Endothelial cell of umbilical vein (primary cell): ENCODE measurements around the gene COL16A1. TPM values are rescaled to one million over a fixed set of nuclear protein-coding genes. Genes with fewer than 3 reads are reported as not detected.

Experiments used
- BruUV-seq: library from RNA; stranded (reverse); fragments of 400-500 nt; replicated peaks from 2 replicates; lab custom pipeline; 2021; lab: Mats Ljungman, UMichigan
- CTCF ChIA-PET: fragments of 300-600, 350-600 bp; sonication (Branson Sonifier 250); formaldehyde crosslinking; loops from one replicate; lab custom pipeline; 2021; ENCODE audit warnings: antibody characterized with exemption, inconsistent platforms; lab: Charles Lee
- POLR2A ChIA-PET: fragments of 300-600, 350-600 bp; sonication (Branson Sonifier 250); formaldehyde crosslinking; loops from one replicate; lab custom pipeline; 2021; ENCODE audit warnings: antibody characterized with exemption, inconsistent platforms; lab: Charles Lee
- DNase-seq: peaks from one replicate; pipeline ENCODE4 v3.0.0-alpha.2; 2011; ENCODE audit warnings: low read depth, low spot score
- FAIRE-seq: peaks from 2 replicates; lab custom pipeline; 2011; peaks lifted over from hg19 to GRCh38; lab: Jason Lieb, UNC
- H2AFZ ChIP-seq: 2 replicates; pipeline ENCODE4 v1.6.0; 2012; ENCODE audit warnings: low read depth, low read length, control low read depth, inconsistent platforms
- H3K27ac ChIP-seq: 2 replicates; pipeline ENCODE4 v1.5.1; 2011; ENCODE audit warnings: low read depth, mild to moderate bottlenecking, control low read depth, low read length, moderate library complexity; ENCODE audit not compliant: insufficient read depth
- H3K27me3 ChIP-seq, 2 experiments: 2 replicates each; pipeline versions ENCODE4 v1.6.0 to v1.6.1; 2011; ENCODE audit warnings: low read length in 2 of 2, mixed read lengths in 1 of 2; ENCODE audit not compliant: control insufficient read depth in 2 of 2, insufficient read depth in 2 of 2
- H3K36me3 ChIP-seq, 2 experiments: 2 replicates in 1 of 2; 3 replicates in 1 of 2; pipeline ENCODE4 v1.5.1; 2011; ENCODE audit warnings: low read length in 2 of 2, mild to moderate bottlenecking in 1 of 2, moderate library complexity in 1 of 2; ENCODE audit not compliant: control insufficient read depth in 2 of 2, insufficient read depth in 2 of 2; ENCODE audit errors: extremely low read depth in 1 of 2
- H3K4me1 ChIP-seq: 3 replicates; pipeline ENCODE4 v1.5.1; 2011; ENCODE audit warnings: mild to moderate bottlenecking, low read length; ENCODE audit not compliant: control insufficient read depth, insufficient read depth; ENCODE audit errors: extremely low read depth
- H3K4me2 ChIP-seq: 2 replicates; pipeline ENCODE4 v1.6.1; 2011; ENCODE audit warnings: low read length, control low read depth, mixed read lengths; ENCODE audit not compliant: insufficient read depth
- H3K4me3 ChIP-seq, 3 experiments: fragments of 200-600 bp in 1 of 3; sonication (generic), shearing (Covaris generic) in 1 of 3; replicated peaks in 1 of 3; 2 replicates each; pipeline ENCODE4 v1.5.1; 2011 to 2016; ENCODE audit warnings: control low read depth in 3 of 3, low read length in 3 of 3, mild to moderate bottlenecking in 2 of 3, inconsistent platforms in 1 of 3, low read depth in 1 of 3, moderate library complexity in 1 of 3; ENCODE audit not compliant: insufficient read depth in 1 of 3
- H3K79me2 ChIP-seq: 2 replicates; pipeline ENCODE4 v1.6.0; 2012; ENCODE audit warnings: low read length, inconsistent platforms; ENCODE audit not compliant: control insufficient read depth, insufficient read depth
- H3K9ac ChIP-seq: replicated peaks from 2 replicates; pipeline ENCODE3; 2011; ENCODE audit warnings: low read length, control low read depth; ENCODE audit not compliant: insufficient read depth; ENCODE audit errors: extremely low read depth
- H3K9me1 ChIP-seq: replicated peaks from 3 replicates; pipeline ENCODE4 v1.6.0; 2011; ENCODE audit warnings: mild to moderate bottlenecking, low read length; ENCODE audit not compliant: control insufficient read depth, insufficient read depth; ENCODE audit errors: extremely low read depth
- H3K9me3 ChIP-seq: replicated peaks from 2 replicates; pipeline ENCODE4 v1.5.1; 2012; ENCODE audit warnings: low read length, inconsistent platforms; ENCODE audit not compliant: control insufficient read depth, insufficient read depth
- H4K20me1 ChIP-seq: replicated peaks from 2 replicates; pipeline ENCODE3; 2011; ENCODE audit warnings: mild to moderate bottlenecking, low read length; ENCODE audit not compliant: control insufficient read depth, insufficient read depth; ENCODE audit errors: extremely low read depth
- EZH2 ChIP-seq: IDR thresholded peaks from 2 replicates; pipeline ENCODE4 v1.6.1; 2012; ENCODE audit warnings: borderline replicate concordance, low read depth, mild to moderate bottlenecking, moderate library complexity, low read length, inconsistent platforms; ENCODE audit not compliant: severe bottlenecking
- FOS ChIP-seq: IDR thresholded peaks from 2 replicates; pipeline ENCODE4 v1.6.1; 2011; ENCODE audit warnings: mild to moderate bottlenecking, low read length, moderate library complexity, borderline replicate concordance; ENCODE audit not compliant: insufficient read depth
- GATA2 ChIP-seq: IDR thresholded peaks from 2 replicates; pipeline ENCODE4 v1.7.0; 2011; ENCODE audit warnings: low read depth, mild to moderate bottlenecking, moderate library complexity, mixed read lengths, low read length; ENCODE audit not compliant: insufficient read length, insufficient read depth
- JUN ChIP-seq: IDR thresholded peaks from 2 replicates; pipeline ENCODE4 v1.6.1; 2011; ENCODE audit warnings: borderline replicate concordance, low read depth; ENCODE audit not compliant: insufficient read length, insufficient read depth
- MYC ChIP-seq: IDR thresholded peaks from one replicate; pipeline ENCODE4 v1.6.1; 2011; ENCODE audit warnings: mild to moderate bottlenecking, low read depth, low read length
- POLR2A ChIP-seq: IDR thresholded peaks from 2 replicates; pipeline ENCODE4 v1.6.1; 2012; ENCODE audit warnings: low read depth, mild to moderate bottlenecking, control low read depth, low read length
- POLR2AphosphoS5 ChIP-seq: IDR thresholded peaks from 2 replicates; pipeline ENCODE4 v1.6.1; 2012; ENCODE audit warnings: low read depth, mild to moderate bottlenecking, control low read depth, low read length, moderate library complexity; ENCODE audit not compliant: insufficient read depth
- dilution Hi-C: fragments of 300-500 bp; cut with MboI; formaldehyde crosslinking; loops from one replicate; pipeline ENCODE4 v1.15.0; 2019; ENCODE audit warnings: low sequenced_read_pairs; ENCODE audit not compliant: extremely low pct_ligation_motif_present
- intact Hi-C: fragments of 100-400 bp; cut with micrococcal nuclease; formaldehyde crosslinking; loops from one replicate; pipeline ENCODE4 v1.10.0; 2022
- polyA plus RNA-seq, 4 experiments: library from polyadenylated mRNA; depleted of rRNA in 3 of 4; stranded (reverse) in 3 of 4; unstranded in 1 of 4; fragments of >200 nt; gene quantifications; 2 replicates each; pipeline versions ENCODE4 v1.2.1 to v1.2.3, GENCODE V29; 2011 to 2012; ENCODE audit warnings: missing spikeins in 1 of 4
- total RNA-seq: library from RNA; stranded (reverse); gene quantifications from 2 replicates; pipeline ENCODE4 v1.2.3, GENCODE V29; 2021
- TF ChIP-seq, protein P1 (sequence below), 2 donors: IDR thresholded peaks; 1 replicate in 1 of 2; 2 replicates in 1 of 2; pipeline ENCODE4 v1.5.1; 2011; ENCODE audit warnings: low read length in 2 of 2, mild to moderate bottlenecking in 2 of 2, moderate library complexity in 2 of 2, control low read depth in 1 of 2, inconsistent platforms in 1 of 2, low read depth in 1 of 2; ENCODE audit not compliant: insufficient read depth in 1 of 2; ENCODE audit errors: extremely low read depth in 1 of 2
- TF ChIP-seq, protein P2 (sequence below): IDR thresholded peaks from 2 replicates; pipeline ENCODE4 v1.6.1; 2011; ENCODE audit not compliant: insufficient read depth, insufficient read length

COL16A1 gene
- total and polyA plus RNA-seq, 2 donors (not counting 3 experiments of a cell fraction or from before 2014, with no cell fraction given) = 0.68 to 1.2 TPM

GRCh38 chr1:31739346-31739745, 35.5 kb upstream of the COL16A1 start:
- Histone ChIP-seq H3K9ac (no peak overlapping the region), H4K20me1 (no peaks in the 10 kb centered on the region), H2AFZ (no peak overlapping the region), H3K27me3 (no peaks in the 10 kb centered on the region), H3K27ac (no peak overlapping the region), H3K4me3 (no peak overlapping the region), H3K79me2 (no peaks in the 10 kb centered on the region), H3K4me1 (no peaks in the 10 kb centered on the region), H3K9me3 (no peaks in the 10 kb centered on the region), H3K4me2 (no peak overlapping the region), H3K9me1 (no peaks in the 10 kb centered on the region), H3K36me3 (no peaks in the 10 kb centered on the region)
- DNase-seq (no peak), FAIRE-seq (no peak)
- no peak for TF ChIP-seq POLR2AphosphoS5
- no peak for TF ChIP-seq EZH2
- TF ChIP-seq, protein P1, sequence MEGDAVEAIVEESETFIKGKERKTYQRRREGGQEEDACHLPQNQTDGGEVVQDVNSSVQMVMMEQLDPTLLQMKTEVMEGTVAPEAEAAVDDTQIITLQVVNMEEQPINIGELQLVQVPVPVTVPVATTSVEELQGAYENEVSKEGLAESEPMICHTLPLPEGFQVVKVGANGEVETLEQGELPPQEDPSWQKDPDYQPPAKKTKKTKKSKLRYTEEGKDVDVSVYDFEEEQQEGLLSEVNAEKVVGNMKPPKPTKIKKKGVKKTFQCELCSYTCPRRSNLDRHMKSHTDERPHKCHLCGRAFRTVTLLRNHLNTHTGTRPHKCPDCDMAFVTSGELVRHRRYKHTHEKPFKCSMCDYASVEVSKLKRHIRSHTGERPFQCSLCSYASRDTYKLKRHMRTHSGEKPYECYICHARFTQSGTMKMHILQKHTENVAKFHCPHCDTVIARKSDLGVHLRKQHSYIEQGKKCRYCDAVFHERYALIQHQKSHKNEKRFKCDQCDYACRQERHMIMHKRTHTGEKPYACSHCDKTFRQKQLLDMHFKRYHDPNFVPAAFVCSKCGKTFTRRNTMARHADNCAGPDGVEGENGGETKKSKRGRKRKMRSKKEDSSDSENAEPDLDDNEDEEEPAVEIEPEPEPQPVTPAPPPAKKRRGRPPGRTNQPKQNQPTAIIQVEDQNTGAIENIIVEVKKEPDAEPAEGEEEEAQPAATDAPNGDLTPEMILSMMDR (IDR thresholded peaks at IDR 0.05; ENCODE audit: extremely low read depth in 1 of 2, insufficient read depth in 1 of 2, low read depth in 1 of 2, low read length in 2 of 2) = no peak
- TF ChIP-seq FOS = no peak
- TF ChIP-seq, protein P2, sequence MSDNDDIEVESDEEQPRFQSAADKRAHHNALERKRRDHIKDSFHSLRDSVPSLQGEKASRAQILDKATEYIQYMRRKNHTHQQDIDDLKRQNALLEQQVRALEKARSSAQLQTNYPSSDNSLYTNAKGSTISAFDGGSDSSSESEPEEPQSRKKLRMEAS = no peak
- TF ChIP-seq POLR2A = no peak
- TF ChIP-seq GATA2 = no peak
- TF ChIP-seq JUN = no peak
- no peak for TF ChIP-seq MYC
- no TSS peak for BruUV-seq
- ChIA-PET CTCF (interaction anchor here (1.9 kb wide), 1 partner anchor 24 kb away, joined by 5 read pairs; no protein-coding TSS in a partner anchor), POLR2A (no interaction called here)
- dilution Hi-C loops (no loop called here), intact Hi-C loops (no loop called here)
